GM18505 (cell line): ENCODE data around the gene TMPRSS9.
"Not testable (repeated sequence)": the region's sequence is repeated elsewhere in the genome, so short reads cannot be mapped to it uniquely, and the experiment has no call there.

Experiments
- ATAC-seq: cut with Tn5 transposase; IDR thresholded peaks from one replicate; pipeline ENCODE4 v1.9.1; 2021; ENCODE audit not compliant: unreplicated experiment
- POLR2A ChIP-seq: IDR thresholded peaks from 4 replicates; pipeline ENCODE4 v1.6.1; 2011; ENCODE audit warnings: borderline replicate concordance; ENCODE audit not compliant: insufficient read depth, insufficient read length; ENCODE audit errors: extremely low read depth

TMPRSS9 gene

DNA sequence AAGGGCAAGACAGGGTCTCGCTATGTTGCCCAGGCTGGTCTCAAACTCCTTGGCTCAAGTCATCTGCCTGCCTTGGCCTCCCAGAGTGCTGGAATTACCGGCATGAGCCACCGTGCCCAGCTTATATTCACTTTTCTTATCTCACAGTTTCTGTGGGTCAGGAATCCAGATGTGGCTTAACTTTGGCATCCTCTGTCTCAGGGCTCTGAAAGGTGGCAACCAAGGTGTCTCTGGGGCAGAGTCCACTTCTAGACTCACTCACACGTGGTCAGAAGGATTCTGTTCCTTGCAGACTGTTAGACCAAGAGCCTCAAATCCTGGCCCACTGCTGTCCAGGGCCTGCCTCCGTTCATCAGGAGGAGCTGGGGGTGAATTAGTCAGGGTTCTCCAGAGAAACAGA, 104.3 kb downstream of the TMPRSS9 start:
- no peak for ATAC-seq
- TF ChIP-seq POLR2A, result no peak

GRCh38 chr19:2468596-2468995, 108.5 kb downstream of the TMPRSS9 start:
- no peak for TF ChIP-seq POLR2A
- no peak for ATAC-seq

DNA sequence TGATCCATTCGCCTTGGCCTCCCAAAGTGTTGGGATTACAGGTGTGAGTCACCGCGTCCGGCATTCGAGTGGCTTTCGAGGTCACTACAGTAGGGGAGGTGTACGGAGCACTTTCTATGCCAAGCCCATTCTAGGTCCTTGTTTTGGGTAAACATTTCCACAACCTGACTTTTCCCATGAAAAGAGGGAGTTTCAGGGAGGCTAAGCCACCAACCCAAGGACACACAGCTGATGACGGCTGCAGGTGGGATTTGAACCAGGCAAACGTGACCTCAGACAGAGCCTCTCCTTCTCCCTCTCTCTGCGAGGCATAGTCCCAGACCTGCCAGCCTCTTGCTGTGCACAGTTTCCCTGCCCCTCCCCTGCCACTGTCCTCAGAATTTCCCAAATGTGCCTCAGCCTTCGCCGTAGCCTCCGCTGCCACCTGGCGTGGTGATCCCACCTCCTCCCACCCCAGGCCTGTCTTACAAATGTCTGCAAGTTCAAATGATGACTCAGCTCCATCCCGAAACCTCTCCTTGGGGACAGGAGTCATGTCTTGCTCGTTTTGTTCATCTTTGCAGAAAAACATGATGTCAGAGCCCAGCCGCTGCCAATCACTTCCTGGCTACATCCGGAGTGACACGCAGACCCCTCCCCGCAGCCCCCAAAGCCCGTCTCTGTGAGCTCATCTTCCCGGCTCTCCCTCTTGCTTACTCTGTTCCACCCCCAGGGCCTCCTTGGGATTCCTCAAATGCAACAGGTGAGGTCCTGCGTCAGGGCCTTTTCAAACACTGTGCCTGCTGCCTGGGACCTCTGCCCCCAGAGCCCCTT, 109.2 kb downstream of the TMPRSS9 start:
- no peak for ATAC-seq
- no peak for TF ChIP-seq POLR2A

DNA sequence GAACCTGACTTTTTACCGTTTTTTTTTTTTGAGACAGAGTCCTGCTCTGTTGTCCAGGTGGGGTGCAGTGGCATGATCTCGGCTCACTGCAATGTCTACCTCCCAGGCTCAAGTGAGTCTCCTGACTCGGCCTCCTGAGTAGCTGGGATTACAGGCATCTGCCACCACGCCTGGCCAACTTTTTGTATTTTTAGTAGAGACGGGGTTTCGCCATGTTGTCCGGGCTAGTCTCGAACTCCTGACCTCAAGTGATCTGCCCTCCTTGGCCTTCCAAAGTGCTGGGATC, 109.8 kb downstream of the TMPRSS9 start:
- ATAC-seq, result not testable (repeated sequence)

GRCh38 chr19:2474232-2475017, 114.4 kb downstream of the TMPRSS9 start:
- no peak for TF ChIP-seq POLR2A
- peak; percentile 38 for ATAC-seq

DNA sequence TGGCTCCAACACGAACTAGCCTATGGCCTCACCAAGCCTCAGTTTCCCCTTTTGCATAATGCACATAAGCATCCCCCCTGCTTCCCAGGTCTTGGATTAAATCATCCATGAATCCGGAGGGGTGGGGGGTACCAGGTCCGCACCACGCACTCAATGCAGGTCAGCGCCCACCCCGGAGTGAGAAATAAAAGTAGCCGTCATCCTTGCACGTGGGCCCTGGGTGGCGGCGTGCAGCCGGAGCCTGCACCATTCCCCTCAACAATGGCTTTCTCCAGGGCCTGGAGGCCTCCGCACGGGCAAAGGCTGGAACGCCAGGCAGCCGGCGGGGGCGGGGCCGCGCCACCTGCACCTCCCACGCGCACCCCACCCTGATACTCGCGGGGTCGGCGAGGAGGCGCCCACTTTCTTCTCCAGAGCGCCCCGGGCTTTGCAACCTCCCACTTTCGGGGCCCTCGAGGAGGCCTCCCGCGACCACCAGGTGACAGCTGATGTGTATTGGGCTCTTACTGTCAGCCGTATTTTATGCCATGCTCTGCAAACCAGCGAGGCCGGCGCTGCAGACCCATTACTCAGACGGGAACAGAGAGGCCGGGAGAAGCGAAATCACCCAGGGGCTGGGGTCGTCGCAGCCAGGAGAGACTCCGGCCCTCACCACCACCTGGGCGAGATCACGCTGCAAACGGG, 115.1 kb downstream of the TMPRSS9 start:
- ATAC-seq, result peak; percentile 5
- no peak for TF ChIP-seq POLR2A
